ENCODE measurements around the gene PI16. TPM values are rescaled to one million over a fixed set of nuclear protein-coding genes. Genes with fewer than 3 reads are reported as not detected.
"Not testable (repeated sequence)": the region's sequence is repeated elsewhere in the genome, so short reads cannot be mapped to it uniquely, and the experiment has no call there.

PI16 gene
- total and polyA plus RNA-seq, 9 donors: 0.12 to 43.1 (median 3.1) TPM; not detected in 1

DNA sequence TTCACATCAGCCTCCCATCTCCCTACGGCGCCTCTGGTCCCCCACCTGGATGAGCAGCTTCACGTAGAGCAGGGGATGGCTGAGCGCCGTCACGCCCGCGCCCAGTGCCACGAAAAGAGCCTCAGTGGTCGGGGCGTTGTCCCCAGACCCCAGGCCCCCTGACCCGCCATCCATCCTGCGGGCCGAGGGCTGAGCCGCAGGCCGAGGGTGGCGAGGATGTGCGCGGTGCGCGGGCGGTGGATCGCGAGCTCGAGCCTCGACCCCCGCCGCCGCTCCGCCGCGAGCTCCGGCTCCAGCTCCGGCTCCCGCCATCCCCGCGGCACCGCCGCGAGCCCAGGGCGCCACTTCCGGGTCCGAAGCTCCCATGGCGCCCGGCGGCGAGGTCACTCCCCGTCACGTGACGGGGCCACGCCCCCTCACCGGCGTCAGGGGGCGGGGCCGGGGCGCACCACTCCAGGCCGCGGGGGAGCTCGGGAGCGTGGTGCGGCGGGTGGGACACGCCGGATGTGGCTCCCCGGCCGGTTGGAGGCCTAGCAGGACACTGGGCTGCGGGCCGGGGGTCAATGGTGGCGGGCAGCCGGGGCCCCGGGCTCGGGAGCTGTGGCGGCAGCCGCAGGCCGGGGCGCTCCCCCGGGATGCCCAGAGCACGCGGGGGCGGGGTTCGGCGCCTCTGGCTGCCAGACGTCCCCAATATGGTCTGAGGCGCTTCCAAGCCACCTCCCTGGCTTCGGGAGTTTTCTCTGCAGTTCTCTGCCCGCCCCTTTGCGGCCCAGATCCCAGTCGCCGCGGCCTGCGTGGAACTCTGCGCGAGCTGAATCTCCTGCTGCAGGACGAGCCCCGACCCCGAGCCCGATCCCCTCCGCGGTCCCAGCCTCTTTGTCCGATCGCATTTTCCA lies 31.5 kb downstream of the PI16 start, which contains the start of gene MTCH1:
Gene MTCH1 (minus strand): TSS at position 389 of the 896 bp plus-strand sequence. CDS start 23 bp downstream, at position 366.
- TF ChIP-seq POLR2A (IDR thresholded peaks at IDR 0.05) (peak; percentile 90), EP300 (IDR thresholded peaks at IDR 0.05) (no peak)
- TF ChIP-seq, protein P1, sequence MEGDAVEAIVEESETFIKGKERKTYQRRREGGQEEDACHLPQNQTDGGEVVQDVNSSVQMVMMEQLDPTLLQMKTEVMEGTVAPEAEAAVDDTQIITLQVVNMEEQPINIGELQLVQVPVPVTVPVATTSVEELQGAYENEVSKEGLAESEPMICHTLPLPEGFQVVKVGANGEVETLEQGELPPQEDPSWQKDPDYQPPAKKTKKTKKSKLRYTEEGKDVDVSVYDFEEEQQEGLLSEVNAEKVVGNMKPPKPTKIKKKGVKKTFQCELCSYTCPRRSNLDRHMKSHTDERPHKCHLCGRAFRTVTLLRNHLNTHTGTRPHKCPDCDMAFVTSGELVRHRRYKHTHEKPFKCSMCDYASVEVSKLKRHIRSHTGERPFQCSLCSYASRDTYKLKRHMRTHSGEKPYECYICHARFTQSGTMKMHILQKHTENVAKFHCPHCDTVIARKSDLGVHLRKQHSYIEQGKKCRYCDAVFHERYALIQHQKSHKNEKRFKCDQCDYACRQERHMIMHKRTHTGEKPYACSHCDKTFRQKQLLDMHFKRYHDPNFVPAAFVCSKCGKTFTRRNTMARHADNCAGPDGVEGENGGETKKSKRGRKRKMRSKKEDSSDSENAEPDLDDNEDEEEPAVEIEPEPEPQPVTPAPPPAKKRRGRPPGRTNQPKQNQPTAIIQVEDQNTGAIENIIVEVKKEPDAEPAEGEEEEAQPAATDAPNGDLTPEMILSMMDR (IDR thresholded peaks at IDR 0.05): peak in 1 of 3 donors; percentile 29
- WGBS, 3 donors: 1% methylated on average over 75 to 101 of the region's 101 CpGs
- peak within 1 kb of the TSS; percentile 95 for H3K4me3 ChIP-seq
- no peaks in the 10 kb centered on the region for H3K27me3 ChIP-seq
- H3K4me1 ChIP-seq (ENCODE audit: insufficient read depth): peaks cover 10% of the 10 kb centered on the region
- H3K9me3 ChIP-seq: no peaks in the 10 kb centered on the region
- intact Hi-C loops (cut with DNase I): loop anchor here in 2 of 4 donors (10.0 kb wide), 1 partner anchor 101 kb away; the partner anchor contains the start of gene C6orf89 (in 2 of the 2)
- peak; percentile 89 to 94 (median 92) for DNase-seq
- peak within 1 kb of the TSS; percentile 96 to 98 for H3K27ac ChIP-seq
- no peaks in the 10 kb centered on the region for H3K36me3 ChIP-seq

DNA sequence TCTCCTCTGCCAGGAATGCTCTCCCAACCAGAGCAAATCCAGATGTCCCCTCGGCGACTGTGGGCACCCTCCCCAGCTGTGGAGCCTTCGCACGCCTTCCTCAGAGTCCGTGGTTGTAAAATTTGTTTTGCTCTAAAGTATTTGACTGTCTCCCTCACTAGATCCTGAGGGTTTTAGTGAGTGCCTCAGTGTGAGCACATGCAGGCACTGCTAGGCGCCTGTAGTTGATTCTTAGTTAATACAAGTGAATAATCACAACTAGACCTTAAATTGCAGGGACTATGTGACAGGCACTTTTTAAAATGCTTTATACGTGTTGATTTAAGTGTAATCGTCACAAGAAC lies 32.1 kb downstream of the PI16 start:
- Histone ChIP-seq H3K9me3 (no peaks in the 10 kb centered on the region), H3K4me1 (ENCODE audit: insufficient read depth) (peaks cover 10% of the 10 kb centered on the region), H3K36me3 (no peaks in the 10 kb centered on the region), H3K27me3 (no peaks in the 10 kb centered on the region), H3K4me3 (peak overlapping the region; percentile 95), H3K27ac (peak overlapping the region; percentile 96 to 98)
- no peak for DNase-seq
- intact Hi-C loops (cut with DNase I): loop anchor here in 2 of 4 donors (10.0 kb wide), 1 partner anchor 102 kb away; the partner anchor contains the start of gene C6orf89 (in 2 of the 2)
- WGBS, 3 donors: 1% methylated on average over 8 of the region's 8 CpGs
- no peak for TF ChIP-seq EP300 (IDR thresholded peaks at IDR 0.05)
- no peak for TF ChIP-seq POLR2A (IDR thresholded peaks at IDR 0.05)
- TF ChIP-seq, protein P1 (IDR thresholded peaks at IDR 0.05): no peak

DNA sequence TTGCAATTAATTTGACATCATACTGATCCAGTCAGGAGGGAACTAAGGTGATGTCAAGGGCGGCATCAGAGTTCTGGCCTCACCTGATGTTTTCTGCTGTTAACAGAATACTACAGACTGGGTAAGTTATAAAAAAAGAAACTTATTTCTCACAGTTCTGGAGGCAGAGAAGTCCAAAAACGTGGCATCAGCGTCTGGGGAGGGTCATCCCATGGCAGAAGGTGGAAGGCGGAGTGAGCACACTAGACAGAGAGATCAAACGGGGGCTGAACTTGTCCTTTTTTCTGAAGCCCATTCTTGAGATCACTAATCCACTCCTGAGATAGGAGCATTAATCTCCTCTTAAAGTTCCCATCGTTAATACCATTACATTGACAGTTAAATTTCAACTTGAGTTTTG lies 34.7 kb downstream of the PI16 start:
- intact Hi-C loops (cut with DNase I): loop anchor here in 2 of 4 donors (10.0 kb wide), 1 partner anchor 104 kb away; the partner anchor contains the start of gene C6orf89 (in 2 of the 2)
- WGBS, 3 donors: 79 to 85% (median 82%) methylated on average over 6 of the region's 6 CpGs
- H3K4me3 ChIP-seq: no peak overlapping the region

DNA sequence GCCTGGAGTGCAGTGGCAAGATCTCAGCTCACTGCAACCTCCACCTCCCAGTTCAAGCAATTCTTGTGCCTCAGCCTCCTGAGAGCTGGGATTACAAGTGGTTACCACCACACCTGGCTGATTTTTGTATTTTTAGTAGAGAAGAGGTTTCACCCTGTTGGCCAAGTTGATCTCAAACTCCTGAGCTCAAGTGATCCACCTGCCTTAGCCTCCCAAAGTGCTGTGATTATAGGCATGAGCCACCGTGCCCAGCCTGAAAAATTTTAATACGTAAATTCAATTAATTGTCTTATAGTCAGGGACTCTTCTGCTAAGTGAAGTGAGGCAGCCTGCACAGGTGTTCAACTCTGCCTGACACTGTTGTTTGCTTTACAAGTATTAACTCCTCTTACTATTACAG lies 35.9 kb downstream of the PI16 start:
- WGBS, 3 donors: 82 to 94% (median 84%) methylated on average over 2 of the region's 2 CpGs

More for the DNA sequence above, 34.7 kb downstream of the PI16 start:
- H3K4me1 ChIP-seq (ENCODE audit: insufficient read depth): peaks cover 5% of the 10 kb centered on the region
- H3K27me3 ChIP-seq: no peaks in the 10 kb centered on the region
- DNase-seq: no peak
- TF ChIP-seq, protein P1 (IDR thresholded peaks at IDR 0.05): no peak
- H3K27ac ChIP-seq: no peak overlapping the region
- no peaks in the 10 kb centered on the region for H3K36me3 ChIP-seq
- no peaks in the 10 kb centered on the region for H3K9me3 ChIP-seq

More for the DNA sequence above, 35.9 kb downstream of the PI16 start:
- H3K4me1 ChIP-seq (ENCODE audit: insufficient read depth); intact Hi-C loops (cut with DNase I); H3K9me3 ChIP-seq; H3K4me3 ChIP-seq; DNase-seq; H3K36me3 ChIP-seq; H3K27ac ChIP-seq; H3K27me3 ChIP-seq: not testable (repeated sequence)

Measured in ovary (tissue), 9 donors.